ENCODE results near the gene NCAN.
A peak's percentile ranks its signal among the peaks of the same experiment; 100 is the strongest.
"Not testable (repeated sequence)": the region's sequence is repeated elsewhere in the genome, so short reads cannot be mapped to it uniquely, and the experiment has no call there.

Gene NCAN

DNA sequence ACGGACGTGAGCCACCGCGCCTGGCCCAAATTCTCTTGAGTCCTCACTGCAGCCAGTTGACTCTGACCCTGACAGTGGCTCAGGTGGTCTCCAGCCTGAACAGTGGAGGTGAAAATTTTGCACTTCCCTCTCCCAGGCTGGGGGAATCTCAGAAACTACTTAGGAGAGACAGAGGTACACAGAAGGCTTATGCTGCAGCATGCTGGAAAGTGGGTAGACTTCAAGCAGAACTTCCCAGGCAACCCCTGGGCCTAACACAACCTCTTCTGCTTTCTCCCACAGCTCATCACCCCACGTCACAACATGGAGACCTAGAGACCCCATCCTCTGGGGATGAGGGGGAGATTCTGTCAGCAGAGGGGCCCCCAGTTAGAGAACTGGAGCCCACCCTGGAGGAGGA lies 14.4 kb downstream of the NCAN start:
- no peak for DNase-seq

DNA sequence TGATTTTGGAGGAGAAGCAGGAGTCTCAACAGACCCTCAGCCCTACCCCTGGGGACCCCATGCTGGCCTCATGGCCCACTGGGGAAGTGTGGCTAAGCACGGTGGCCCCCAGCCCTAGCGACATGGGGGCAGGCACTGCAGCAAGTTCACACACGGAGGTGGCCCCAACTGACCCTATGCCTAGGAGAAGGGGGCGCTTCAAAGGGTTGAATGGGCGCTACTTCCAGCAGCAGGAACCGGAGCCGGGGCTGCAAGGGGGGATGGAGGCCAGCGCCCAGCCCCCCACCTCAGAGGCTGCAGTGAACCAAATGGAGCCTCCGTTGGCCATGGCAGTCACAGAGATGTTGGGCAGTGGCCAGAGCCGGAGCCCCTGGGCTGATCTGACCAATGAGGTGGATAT lies 14.9 kb downstream of the NCAN start:
- DNase-seq = no peak

DNA sequence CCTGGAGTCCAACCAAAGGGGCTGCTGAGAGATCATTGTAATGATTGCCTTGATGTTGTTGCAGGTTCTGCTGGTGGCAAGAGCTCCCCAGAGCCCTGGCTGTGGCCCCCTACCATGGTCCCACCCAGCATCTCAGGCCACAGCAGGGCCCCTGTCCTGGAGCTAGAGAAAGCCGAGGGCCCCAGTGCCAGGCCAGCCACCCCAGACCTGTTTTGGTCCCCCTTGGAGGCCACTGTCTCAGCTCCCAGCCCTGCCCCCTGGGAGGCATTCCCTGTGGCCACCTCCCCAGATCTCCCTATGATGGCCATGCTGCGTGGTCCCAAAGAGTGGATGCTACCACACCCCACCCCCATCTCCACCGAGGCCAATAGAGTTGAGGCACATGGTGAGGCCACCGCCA lies 15.5 kb downstream of the NCAN start:
- DNase-seq = no peak

DNA sequence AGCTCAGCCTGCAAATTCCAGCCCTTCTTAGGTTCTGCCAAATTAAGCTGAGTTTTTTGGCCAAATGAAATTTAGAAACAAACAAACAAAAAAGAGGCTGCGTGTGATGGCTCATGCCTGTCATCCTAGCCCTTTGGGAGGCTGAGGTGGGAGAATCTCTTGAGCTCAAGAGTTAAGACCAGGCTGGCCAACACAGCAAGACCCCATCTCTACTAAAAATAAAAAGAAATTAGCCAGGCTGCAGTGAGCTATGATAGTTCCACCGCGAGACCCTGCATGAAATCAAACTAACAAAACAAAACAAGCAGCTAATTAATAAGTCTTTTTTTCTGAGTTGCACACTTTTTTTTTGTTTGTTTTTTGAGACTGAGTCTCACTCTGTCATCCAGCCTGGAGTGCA lies 17.9 kb downstream of the NCAN start:
- DNase-seq = no peak

DNA sequence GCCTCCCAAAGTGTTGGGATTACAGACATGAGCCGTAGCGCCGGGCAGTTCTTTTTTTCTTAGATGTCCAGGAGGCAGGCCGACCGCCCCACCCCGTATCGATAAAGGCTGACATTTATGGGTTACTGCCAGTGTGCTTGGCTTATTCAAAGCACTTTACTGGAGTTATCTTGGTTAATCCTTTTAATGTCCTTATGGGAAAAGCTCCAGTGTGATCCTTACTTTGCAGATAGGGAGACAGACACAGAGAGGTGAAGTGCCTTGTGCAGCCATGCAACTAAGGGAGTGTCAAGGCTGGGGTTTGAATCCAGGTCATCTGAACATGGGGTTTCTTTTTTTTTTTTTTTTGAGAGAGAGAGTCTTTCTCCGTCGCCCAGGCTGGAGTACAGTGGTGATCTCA lies 19.2 kb downstream of the NCAN start:
- DNase-seq = no peak

DNA sequence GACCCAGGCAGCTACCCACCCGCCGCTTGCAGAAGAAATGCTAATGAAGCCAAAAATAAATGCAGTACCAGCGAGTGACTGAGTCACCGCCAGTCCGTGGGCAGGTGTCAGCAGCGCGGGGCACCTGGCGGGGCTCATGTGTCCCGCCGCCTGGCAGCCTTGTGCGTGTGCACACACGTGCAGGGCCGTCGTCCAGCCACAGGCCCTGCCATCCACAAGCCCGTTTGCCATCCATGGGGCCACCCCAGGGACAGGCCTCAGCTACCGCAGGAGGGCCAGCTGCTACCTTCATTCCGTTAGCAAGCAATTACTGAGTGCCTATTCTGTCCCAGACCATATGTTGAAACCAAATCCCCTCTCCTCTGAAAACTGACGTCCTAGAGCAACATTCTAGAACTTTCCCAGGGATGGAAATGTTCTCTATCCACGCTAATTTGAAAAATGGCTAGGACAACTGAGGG lies 20.5 kb downstream of the NCAN start:
- no peak for DNase-seq

DNA sequence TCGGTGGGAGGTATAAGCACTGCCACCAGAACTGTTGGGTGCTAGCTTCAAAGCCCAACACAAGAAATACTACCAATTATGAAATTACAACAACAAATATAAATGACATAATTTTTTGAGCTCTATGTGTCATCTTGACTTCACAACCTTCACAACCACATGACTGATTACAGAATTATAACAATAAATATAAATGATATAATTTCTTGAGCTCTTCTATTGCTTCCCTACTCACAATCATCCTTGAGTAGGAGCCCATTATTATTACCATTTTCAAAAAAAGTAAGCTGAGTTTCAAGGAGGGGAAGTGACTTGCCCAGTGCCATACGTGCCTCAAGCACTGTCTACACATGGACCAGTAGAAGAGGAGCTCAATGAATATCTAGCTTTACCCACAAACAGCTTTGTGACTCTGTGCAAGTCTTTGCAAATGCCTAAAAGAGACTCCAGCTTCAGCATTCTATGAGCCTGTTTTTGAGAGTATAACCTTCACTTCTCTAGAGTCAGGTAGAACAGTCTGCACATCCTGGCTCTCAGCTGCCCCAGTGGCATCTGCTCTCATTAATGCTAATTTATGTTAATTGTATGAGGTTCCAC lies 22.6 kb downstream of the NCAN start:
- DNase-seq = no peak

DNA sequence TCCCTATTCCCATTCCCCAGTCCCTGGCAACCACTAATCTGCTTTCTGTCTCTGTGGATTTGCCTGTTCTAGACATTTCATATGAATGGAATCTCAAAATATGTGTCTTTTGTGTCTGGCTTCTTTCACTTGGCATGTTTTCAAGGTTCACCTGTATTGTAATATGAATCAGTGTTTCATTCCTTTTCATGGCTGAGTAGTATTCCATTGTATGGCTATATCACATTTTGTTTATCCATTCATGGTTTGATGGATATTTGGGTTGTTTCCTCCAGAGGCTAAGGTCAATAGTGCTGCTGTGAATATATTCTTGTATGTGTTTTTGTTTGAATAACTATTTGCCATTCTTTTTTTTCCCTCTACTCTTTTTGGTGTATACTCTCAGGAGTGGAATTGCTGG lies 24.4 kb downstream of the NCAN start:
- DNase-seq = no peak

DNA sequence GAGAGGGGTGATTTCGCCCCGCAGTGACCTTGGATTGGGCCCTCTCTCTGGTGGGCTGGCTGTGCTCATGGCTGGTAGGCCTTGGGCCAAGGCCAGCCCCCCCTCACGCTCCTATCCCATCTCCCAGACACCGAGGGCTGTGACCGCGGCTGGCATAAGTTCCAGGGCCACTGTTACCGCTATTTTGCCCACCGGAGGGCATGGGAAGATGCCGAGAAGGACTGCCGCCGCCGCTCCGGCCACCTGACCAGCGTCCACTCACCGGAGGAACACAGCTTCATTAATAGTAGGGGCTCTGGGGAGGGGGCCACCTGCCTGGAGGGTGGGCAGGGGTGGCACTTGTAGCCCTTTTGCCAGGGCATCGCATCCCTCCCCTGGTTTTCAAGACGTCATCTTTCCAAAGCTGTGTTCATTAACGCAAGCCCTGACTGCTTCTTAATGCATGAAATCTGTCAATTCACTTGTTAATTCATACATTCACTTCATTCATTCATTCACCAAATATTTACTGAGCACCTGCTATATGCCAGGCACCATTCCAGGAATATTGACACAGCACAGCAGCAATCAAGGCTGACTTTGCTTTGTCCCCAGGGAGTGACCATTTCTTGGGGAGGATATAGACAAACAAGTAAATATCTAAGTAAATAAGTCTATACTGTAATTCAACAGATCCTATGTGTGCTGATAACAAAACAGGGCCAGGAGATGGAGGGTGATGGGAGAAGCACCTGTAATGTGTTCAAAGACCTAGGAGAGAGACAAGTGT lies 26.6 kb downstream of the NCAN start:
- no peak for DNase-seq

DNA sequence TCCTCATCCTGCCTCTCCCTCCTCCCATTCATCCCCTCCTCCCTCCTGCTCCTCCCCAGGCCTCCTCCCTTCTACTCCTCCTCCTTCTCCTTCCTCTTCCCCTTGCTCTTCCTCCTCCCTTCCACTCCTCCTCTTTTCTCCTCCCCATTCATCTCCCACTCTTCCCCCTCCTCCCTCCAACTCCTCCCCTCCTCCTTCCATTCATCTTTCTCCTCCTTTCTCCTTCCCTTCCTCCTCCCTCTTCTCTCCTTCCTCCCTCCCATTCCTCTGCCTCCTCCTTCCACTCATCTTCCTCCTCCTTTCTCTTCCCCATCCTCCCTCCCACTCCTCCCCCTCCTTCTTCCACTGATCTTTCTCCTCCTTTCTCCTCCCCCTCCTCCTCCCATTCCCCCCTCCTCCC lies 27.9 kb downstream of the NCAN start:
- DNase-seq = no peak

DNA sequence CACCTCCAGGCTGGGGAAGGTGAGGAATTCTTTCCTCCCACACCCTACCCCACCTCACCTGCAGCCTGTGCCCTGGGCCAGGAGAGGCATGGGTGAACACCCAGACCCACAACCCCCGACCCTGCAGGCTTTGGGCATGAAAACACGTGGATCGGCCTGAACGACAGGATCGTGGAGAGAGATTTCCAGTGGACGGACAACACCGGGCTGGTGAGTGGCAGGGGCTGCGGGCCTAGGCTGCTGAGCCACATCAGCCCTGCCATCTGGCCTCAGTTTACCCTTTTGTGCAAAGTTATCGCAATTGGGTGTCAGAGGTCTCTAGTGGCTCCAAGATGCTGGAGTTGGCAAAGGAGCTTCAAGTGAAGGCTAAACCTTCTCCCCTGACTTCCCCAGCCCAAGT lies 28.7 kb downstream of the NCAN start:
- DNase-seq = no peak

DNA sequence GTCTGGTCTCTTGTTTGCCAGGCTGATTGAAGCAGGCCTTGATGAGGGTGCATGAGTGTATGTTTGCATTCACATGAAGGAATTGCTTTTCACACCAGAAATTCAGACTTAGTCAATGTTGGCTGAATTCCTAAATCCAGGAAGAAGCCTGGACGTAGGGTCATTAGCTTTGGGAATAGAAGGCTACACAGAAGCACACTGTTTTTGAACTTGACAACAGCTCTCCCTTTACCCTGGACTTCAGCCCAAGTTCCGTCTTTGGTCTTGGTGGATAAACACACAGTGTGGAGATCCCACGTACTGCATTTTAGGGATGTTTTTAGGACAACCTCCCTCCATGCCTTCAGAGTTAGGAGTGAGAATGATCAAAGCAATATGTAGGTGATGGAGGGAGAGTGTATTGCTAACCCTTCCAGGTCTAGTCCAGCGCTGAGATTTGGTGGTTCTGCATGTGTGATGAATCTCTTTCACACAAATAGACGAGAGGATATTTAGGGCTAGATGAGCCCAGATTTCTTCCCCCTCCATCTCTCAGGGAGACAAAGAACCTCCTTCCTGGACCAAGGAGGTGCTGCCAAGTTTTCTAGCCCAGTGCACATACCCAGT lies 38.5 kb downstream of the NCAN start:
- DNase-seq = no peak

DNA sequence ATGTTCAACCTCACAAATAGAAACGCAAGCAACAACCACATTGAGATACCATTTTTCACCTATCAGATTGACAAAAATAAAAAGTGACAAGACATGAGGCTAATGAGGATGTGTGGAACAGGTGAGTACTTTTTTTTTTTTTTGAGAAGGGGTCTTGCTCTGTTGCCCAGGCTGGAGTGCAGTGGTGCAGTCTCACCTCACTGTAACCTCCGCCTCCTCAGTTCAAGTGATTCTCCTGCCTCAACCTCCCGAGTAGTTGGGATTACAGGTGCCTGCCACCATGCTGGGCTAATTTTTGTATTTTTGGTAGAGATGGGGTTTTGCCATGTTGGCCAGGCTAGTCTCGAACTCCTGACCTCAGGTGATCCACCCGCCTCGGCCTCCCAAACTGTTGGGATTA lies 41.7 kb downstream of the NCAN start:
- DNase-seq = not testable (repeated sequence)

DNA sequence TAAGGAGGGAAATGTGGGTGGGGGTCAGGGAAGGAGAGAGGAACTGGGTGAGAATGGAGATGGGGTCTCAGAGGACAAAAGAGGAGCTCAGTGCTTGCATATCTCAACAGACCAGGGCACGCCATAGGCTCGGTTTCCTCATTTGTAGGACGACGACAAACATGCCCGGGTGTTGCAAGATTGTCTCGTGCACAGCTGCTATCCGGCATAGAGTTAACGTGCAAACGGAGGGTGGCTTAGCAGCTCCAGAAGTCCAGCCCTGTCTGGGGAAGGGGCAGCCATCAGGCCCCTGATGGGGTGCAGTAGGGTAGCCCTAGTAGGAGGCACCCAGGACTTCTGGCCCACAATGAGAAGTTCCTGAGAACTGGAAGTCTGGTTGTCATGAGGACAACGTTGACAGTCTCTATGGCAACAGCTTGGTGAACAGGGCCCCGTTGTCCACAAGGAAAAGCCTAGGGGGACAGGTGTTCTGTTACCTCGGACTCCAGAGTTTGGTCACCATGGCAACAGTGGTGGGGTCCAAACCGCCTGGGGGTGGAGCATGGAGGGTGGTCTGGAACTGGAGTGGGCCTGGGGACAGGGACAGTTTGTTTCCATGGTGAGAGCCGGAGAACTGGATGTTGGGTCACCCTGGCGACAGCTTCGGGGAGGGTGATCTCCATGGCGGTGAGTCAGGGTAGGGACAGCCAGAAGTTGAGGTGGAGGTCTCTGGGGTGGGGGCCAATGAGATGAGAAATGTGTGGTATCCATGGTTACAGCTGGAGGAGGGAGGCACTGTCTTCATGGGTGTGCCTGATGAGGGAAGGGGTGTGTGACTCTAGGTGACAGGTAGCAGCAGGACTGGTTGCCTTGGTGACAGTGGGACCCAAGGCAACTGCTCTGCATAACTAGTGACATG lies 44.6 kb downstream of the NCAN start:
- DNase-seq = no peak

DNA sequence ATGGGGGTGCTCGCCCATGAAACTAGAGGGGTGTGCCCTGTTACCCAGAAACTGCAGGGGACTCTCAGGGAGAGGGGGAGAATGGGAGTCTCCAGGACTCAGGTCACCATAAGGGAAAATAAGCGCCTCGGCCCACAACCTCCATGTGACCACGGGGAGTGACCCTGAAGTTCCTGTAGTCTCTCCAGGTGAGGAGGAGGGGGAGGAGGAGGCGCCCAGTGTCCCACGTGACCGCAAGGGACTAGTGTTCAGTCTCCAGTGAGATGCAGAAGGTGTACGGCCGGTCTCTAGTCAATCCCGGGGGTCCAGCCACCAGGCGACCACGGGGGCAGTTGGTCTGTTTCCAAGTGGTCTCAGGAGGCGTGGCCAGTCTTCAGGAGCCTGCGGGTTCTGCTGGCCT lies 45.4 kb downstream of the NCAN start:
- no peak for DNase-seq

DNA sequence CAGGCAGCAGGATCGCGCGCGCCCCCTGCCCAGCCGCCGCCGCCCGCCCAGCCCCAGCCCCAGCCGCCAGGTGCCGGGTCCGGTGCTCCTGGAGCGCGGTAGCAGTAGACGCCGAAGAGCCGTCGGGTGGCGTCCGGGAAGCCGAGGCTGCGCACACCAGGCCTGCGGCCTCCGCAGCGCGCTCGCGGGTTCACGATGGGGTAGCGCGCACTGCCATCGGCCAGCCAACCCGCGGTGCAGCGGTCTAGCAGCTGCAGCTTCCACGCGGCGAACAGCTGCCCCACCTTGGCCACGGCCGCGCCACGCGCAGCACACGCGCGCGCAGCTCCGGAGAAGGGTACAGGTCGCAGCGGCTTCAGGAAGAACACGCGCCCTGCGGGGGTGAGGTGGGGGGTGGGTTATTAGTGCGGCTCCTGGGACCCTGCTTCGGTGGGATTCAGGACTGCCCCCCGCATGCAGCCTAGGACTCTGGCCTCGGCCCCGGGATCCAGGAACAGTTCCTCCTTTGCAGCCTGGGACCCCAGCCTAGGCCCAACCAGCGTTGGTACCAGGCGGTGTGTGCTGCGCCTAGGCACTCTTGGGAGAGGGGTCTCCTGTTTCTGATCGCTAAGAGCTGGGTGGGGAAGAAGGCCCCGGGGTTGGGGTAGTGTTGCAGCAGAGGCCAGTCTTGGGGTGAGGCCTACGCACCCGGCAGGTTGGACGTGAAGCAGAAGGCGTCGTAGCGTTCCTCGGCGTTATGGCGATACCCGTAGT lies 46.3 kb downstream of the NCAN start:
- DNase-seq = no peak

DNA sequence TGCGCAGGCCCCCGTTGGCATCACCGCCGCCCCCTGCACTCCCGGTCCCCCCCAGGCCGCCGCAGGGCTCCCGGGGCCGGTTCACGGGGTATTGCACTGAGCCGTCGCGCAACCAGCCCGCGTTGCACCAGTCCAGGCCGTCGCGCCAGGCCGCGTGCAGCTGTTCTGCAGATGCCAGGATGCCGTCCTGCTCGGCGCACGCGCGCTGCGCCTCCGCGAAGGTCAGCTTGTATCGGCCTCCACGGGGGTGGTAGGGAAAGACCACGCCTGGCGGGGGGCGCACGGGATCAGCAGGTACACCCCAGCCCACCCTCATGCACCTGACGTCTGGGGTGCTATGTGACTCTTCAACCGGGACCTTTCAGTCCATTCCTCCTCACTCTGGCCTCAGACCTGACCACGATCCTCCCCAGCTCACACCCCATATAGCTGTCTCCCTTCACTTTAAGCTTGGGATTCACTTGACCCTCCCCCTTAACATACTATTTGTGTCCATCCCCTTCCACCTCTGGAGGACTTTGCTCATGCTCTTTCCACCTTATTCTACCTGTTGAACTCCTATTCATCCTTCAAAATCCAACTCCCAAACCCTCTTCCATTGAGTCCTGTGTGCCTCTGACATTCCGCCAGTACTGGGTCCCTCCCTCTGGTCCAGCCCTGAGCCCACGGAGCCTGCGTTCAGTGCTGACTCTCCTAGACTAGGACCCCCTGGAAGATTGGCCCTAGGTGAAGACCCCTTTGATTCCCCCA lies 47.0 kb downstream of the NCAN start:
- no peak for DNase-seq

DNA sequence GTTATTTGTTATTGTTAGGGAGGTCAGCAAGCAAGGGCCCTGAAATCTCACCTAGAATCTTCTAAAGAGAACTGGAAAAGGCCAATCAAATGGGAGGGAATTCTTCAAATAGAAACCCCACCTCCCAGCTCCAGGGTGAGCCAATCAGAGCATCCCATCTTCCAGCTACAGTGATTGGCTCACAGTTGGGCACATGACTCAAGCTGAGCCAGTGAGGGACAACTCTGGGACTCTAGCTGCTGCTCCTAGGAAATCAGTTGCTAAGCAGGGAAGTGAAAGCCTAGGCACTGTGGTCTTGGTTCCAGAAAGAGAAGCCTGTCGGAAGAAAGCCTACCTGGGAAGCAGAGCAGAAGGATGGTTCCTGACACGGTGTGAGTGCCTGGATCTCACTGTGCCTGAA lies 48.0 kb downstream of the NCAN start:
- DNase-seq = no peak

DNA sequence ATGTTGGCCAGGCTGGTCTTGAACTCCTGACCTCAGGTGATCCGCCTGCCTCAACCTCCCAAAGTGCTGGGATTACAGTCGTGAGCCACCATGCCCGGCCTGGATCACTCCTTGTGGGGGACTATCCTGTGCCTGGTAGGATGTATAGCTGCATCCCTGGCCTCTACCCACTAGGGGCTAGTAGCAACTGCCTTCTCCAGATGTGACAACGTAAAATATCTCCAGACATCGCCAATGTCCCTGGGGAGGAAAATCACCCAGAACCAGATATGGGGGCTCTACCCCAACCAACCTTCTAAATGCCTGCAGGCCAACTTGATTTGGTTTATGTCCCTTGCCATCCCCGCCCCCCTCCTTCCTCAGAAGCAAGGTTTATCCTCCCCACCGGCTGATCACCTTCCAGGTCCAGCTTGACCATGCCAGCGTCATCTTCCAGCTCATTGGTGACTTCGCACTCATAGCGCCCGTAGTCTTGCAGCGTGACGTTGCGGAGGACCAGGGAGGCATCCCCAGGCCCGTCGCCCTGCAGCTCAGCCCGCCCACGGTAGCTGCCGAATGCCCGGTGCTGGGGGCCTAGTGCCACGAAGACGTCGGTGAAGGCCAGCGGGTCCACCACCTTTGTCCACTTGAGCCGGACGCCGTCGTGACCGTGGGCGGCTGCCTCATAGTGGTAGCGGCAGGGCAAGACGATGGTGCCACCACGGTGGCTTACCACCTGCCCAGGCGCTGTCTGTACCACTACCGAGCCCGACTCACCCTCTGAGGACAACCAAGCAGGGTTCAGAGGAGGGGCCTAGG lies 48.9 kb downstream of the NCAN start:
- DNase-seq = no peak

DNA sequence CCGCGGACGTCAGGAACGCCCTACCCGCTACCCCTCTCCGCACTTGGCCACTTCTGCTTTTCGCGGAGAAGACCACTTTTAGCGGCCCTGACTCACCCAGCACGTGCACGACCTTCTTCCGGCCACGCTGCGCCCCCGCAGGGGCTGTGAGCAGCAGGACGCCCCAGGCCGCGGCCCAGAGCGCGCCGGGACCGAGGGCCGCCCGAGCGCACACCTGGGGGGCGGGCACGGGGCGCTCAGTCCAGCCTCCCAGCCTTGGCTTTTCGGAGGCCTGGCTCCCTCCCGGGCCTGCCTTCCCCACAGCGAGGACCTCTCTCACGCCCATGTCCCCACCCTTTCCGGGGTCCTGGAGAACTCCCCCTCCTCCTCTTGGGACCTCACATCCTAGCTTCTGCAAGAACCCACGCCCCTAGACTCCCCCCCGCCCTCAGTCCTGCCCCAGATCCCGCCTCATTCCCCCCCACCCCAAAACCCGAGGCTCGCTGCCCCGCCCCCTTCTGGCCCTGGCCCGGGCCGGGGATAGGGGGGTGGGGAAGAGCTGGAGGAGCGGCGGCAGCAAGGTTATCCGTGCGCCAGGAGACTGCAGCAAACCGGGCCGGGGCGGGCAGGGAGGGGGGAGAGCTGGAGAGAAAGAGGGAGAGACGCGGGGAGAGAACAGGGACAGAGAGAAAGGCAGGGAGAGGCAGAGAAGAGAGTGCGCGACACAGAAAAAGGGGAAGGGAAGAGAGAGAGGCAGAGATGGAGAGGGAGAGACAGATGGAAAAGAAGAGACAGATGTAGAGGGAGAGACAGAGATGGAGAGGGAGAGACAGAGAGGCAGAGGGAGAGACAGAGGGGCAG lies 49.8 kb downstream of the NCAN start:
- DNase-seq = peak; percentile 62

All from retina (tissue), 1 donor.